HFFc6 (cell line): Measurements from ENCODE around the gene PLEKHG5. TPM values are rescaled to one million over a fixed set of nuclear protein-coding genes. Genes with fewer than 3 reads are reported as not detected.

ENCODE experiments used
- DNase-seq: peaks from one replicate; pipeline ENCODE4 v3.0.0-alpha.2; 2018
- H3K27ac Mint-ChIP-seq: 2 replicates; pipeline ENCODE4 v1.8.0; 2020; ENCODE audit warnings: mild to moderate bottlenecking, mixed read lengths
- H3K27me3 Mint-ChIP-seq: 2 replicates; pipeline ENCODE4 v1.8.0; 2021; ENCODE audit warnings: mild to moderate bottlenecking, moderate library complexity, mixed read lengths; ENCODE audit not compliant: insufficient read depth
- H3K36me3 Mint-ChIP-seq: 2 replicates; pipeline ENCODE4 v1.8.0; 2021; ENCODE audit warnings: low read depth, mixed read lengths
- H3K4me1 Mint-ChIP-seq: 2 replicates; pipeline ENCODE4 v1.8.0; 2020; ENCODE audit warnings: low read depth, mixed read lengths
- H3K4me3 Mint-ChIP-seq: 2 replicates; pipeline ENCODE4 v1.8.0; 2020; ENCODE audit warnings: mild to moderate bottlenecking, moderate library complexity, mixed read lengths
- H3K9me3 Mint-ChIP-seq: 2 replicates; pipeline ENCODE4 v1.8.0; 2020; ENCODE audit warnings: mild to moderate bottlenecking, mixed read lengths
- CTCF ChIP-seq: fragments of 200-600 bp; sonication (generic); IDR thresholded peaks from 2 replicates; pipeline ENCODE4 v1.5.0; 2021; ENCODE audit warnings: antibody characterized with exemption, mild to moderate bottlenecking
- total RNA-seq, 6 experiments: library from RNA; stranded (reverse); fragmentation: NEBNext Ultra II Directional; extraction: Animal tissue kit (Norgen Biotek cat#: 25700); gene quantifications; 2 replicates in 1 of 6; 3 replicates in 5 of 6; pipeline ENCODE4 v1.2.3, GENCODE V29; 2021

The PLEKHG5 gene
- total RNA-seq, 6 experiments from 2014 or later = 6.4 to 7.2 (median 6.6) TPM

- DNase-seq = no peak
- TF ChIP-seq CTCF = no peak
- Mint-ChIP-seq H3K9me3 (no peaks in the 10 kb centered on the region), H3K36me3 (no peaks in the 10 kb centered on the region), H3K4me1 (no peaks in the 10 kb centered on the region), H3K27me3 (peaks cover 6% of the 10 kb centered on the region; the same call in 1 of the 2 replicates), H3K27ac (no peak overlapping the region), H3K4me3 (no peak overlapping the region)
These were observed 16.8 kb upstream of the PLEKHG5 start for GRCh38 chr1:6508154-6508815.

GRCh38 chr1:6507461-6507911 is 16.0 kb upstream of the PLEKHG5 start:
- DNase-seq = no peak
- H3K4me1 Mint-ChIP-seq = no peaks in the 10 kb centered on the region
- H3K27ac Mint-ChIP-seq = no peak overlapping the region
- H3K27me3 Mint-ChIP-seq = peaks cover 6% of the 10 kb centered on the region; the same call in 1 of the 2 replicates
- H3K36me3 Mint-ChIP-seq = no peaks in the 10 kb centered on the region
- no peak overlapping the region for H3K4me3 Mint-ChIP-seq
- no peak for TF ChIP-seq CTCF
- no peaks in the 10 kb centered on the region for H3K9me3 Mint-ChIP-seq

GRCh38 chr1:6507037-6507428 is 15.6 kb upstream of the PLEKHG5 start:
- peaks cover 6% of the 10 kb centered on the region; the same call in 1 of the 2 replicates for H3K27me3 Mint-ChIP-seq
- no peak overlapping the region for H3K27ac Mint-ChIP-seq
- DNase-seq = no peak
- no peaks in the 10 kb centered on the region for H3K36me3 Mint-ChIP-seq
- H3K4me3 Mint-ChIP-seq = no peak overlapping the region
- H3K4me1 Mint-ChIP-seq = no peaks in the 10 kb centered on the region
- TF ChIP-seq CTCF = no peak
- H3K9me3 Mint-ChIP-seq = no peaks in the 10 kb centered on the region

- Mint-ChIP-seq H3K27ac (no peak overlapping the region), H3K27me3 (peaks cover 6% of the 10 kb centered on the region; the same call in 1 of the 2 replicates), H3K36me3 (no peaks in the 10 kb centered on the region), H3K9me3 (no peaks in the 10 kb centered on the region), H3K4me1 (no peaks in the 10 kb centered on the region), H3K4me3 (no peak overlapping the region)
- DNase-seq = no peak
- no peak for TF ChIP-seq CTCF
These were observed 15.0 kb upstream of the PLEKHG5 start for GRCh38 chr1:6506210-6507036.

- DNase-seq = no peak
- Mint-ChIP-seq H3K9me3 (no peaks in the 10 kb centered on the region), H3K4me1 (no peaks in the 10 kb centered on the region), H3K4me3 (no peak overlapping the region), H3K27me3 (peaks cover 12% of the 10 kb centered on the region), H3K27ac (no peak overlapping the region), H3K36me3 (no peaks in the 10 kb centered on the region)
- TF ChIP-seq CTCF = no peak
These were observed 14.1 kb upstream of the PLEKHG5 start for GRCh38 chr1:6505367-6506209.
